CD4-positive, alpha-beta memory T cell (primary cell): ENCODE data around the gene PDZD4. TPM values are rescaled to one million over a fixed set of nuclear protein-coding genes. Genes with fewer than 3 reads are reported as not detected.
A peak's percentile ranks its signal among the peaks of the same experiment; 100 is the strongest.

Experiments used
- CTCF ChIA-PET: fragments of 350-600 bp; sonication (Branson Sonifier 250); formaldehyde crosslinking; loops from one replicate; lab custom pipeline; 2021; ENCODE audit warnings: inconsistent platforms; ENCODE audit not compliant: partially characterized antibody; lab: Charles Lee
- POLR2A ChIA-PET: fragments of 350-600 bp; sonication (Branson Sonifier 250); formaldehyde crosslinking; loops from one replicate; lab custom pipeline; 2021; ENCODE audit not compliant: partially characterized antibody; lab: Charles Lee
- DNase-seq, 5 donors: peaks; one replicate each; pipeline versions ENCODE4 v3.0.0 to v3.0.0-alpha.2; 2020 to 2022; ENCODE audit warnings: mixed read lengths in 1 of 5
- H3K27ac ChIP-seq: one replicate; pipeline ENCODE4 v1.7.0; 2013; ENCODE audit warnings: low read depth, low read length
- H3K27me3 ChIP-seq: 2 replicates; pipeline ENCODE4 v1.7.0; 2013; ENCODE audit warnings: mild to moderate bottlenecking, low read length, moderate library complexity; ENCODE audit not compliant: insufficient read depth
- H3K36me3 ChIP-seq: 2 replicates; pipeline ENCODE4 v1.7.0; 2013; ENCODE audit warnings: mild to moderate bottlenecking, low read length, moderate library complexity; ENCODE audit not compliant: insufficient read depth
- H3K4me1 ChIP-seq: 2 replicates; pipeline ENCODE4 v1.7.0; 2013; ENCODE audit warnings: mild to moderate bottlenecking, low read length, moderate library complexity; ENCODE audit not compliant: insufficient read depth
- H3K4me3 ChIP-seq, 2 donors: one replicate each; pipeline ENCODE4 v1.7.0; 2013; ENCODE audit warnings: low read length in 2 of 2, mild to moderate bottlenecking in 1 of 2
- H3K9me3 ChIP-seq, 2 donors: one replicate each; pipeline ENCODE4 v1.7.0; 2013; ENCODE audit warnings: low read length in 2 of 2, control low read depth in 1 of 2; ENCODE audit not compliant: control insufficient read depth in 1 of 2
- H3K27ac Mint-ChIP-seq, 7 donors: one replicate each; pipeline ENCODE4 v1.8.0; 2020 to 2021; ENCODE audit warnings: mixed read lengths in 7 of 7, mild to moderate bottlenecking in 6 of 7, inconsistent platforms in 3 of 7, moderate library complexity in 3 of 7
- H3K27me3 Mint-ChIP-seq, 2 donors: one replicate each; pipeline ENCODE4 v1.8.0; 2020 to 2021; ENCODE audit warnings: mixed read lengths in 2 of 2
- H3K36me3 Mint-ChIP-seq, 2 donors: one replicate each; pipeline ENCODE4 v1.8.0; 2020 to 2021; ENCODE audit warnings: mixed read lengths in 2 of 2, inconsistent platforms in 1 of 2, mild to moderate bottlenecking in 1 of 2
- H3K4me1 Mint-ChIP-seq, 4 donors: one replicate each; pipeline ENCODE4 v1.8.0; 2020 to 2021; ENCODE audit warnings: mixed read lengths in 4 of 4, mild to moderate bottlenecking in 1 of 4
- H3K4me3 Mint-ChIP-seq, 8 donors: one replicate each; pipeline ENCODE4 v1.8.0; 2020 to 2021; ENCODE audit warnings: mixed read lengths in 8 of 8, mild to moderate bottlenecking in 7 of 8, moderate library complexity in 6 of 8, inconsistent platforms in 3 of 8
- H3K9me3 Mint-ChIP-seq, 8 donors: one replicate each; pipeline ENCODE4 v1.8.0; 2020 to 2021; ENCODE audit warnings: mixed read lengths in 8 of 8, mild to moderate bottlenecking in 5 of 8, inconsistent platforms in 3 of 8, moderate library complexity in 1 of 8
- intact Hi-C: fragments of 100-400 bp; cut with micrococcal nuclease; formaldehyde crosslinking; loops from one replicate; pipeline ENCODE4 v1.15.1; 2023
- polyA plus RNA-seq, 2 donors: library from polyadenylated mRNA; unstranded; fragments of 300-500 nt; fragmentation: Illumina TruSeq; gene quantifications; one replicate each; pipeline ENCODE4 v1.2.3, GENCODE V29; 2021
- total RNA-seq, 2 experiments: library from RNA; stranded (reverse); gene quantifications; one replicate each; pipeline ENCODE4 v1.2.3, GENCODE V29; 2021

PDZD4 gene
- total and polyA plus RNA-seq, 4 experiments from 2014 or later: 0.47 to 5.0 (median 3.5) TPM

DNA sequence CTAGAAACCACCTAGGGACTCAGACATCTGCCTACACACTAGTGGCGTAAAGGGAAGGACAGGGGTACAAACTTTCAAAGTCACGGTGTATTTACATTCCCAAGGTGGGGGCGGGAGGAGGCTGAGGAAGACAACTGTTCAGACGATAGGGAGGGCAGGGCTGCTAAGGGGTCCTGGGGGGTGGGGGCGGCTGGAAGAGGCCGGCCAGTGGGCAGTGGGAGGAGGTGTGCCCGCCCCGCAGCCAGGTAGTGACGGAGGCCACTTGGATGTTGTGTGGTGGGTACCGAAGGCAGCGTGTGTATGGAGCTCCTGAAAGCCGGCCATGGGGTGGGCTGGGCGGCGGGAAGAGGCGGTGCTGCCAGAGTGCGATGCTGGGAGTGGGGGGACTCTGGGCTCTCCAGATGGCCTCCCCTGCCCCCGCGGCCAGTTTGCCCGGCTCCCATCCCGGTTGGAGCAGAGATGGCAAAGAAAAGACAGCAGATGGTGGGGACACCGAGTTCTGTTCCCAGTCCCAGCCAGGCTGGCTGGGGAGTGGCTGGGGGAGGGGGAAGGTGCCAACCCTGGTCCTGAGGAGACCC lies 31.5 kb upstream of the PDZD4 start:
- Mint-ChIP-seq H3K36me3 (no peaks in the 10 kb centered on the region), H3K4me3 (no peak overlapping the region), H3K4me1 (peaks cover 0 to 13% (median 5%) of the 10 kb centered on the region in 4 donors), H3K27ac (no peak overlapping the region), H3K27me3 (no peaks in the 10 kb centered on the region), H3K9me3 (no peaks in the 10 kb centered on the region)
- POLR2A ChIA-PET: no interaction called here
- no peaks in the 10 kb centered on the region for H3K36me3 ChIP-seq
- no peaks in the 10 kb centered on the region for H3K4me1 ChIP-seq
- no peaks in the 10 kb centered on the region for H3K27me3 ChIP-seq
- CTCF ChIA-PET: no interaction called here
- no peak overlapping the region for H3K27ac ChIP-seq
- intact Hi-C loops: no loop called here
- no peak for DNase-seq
- H3K4me3 ChIP-seq: no peak overlapping the region
- H3K9me3 ChIP-seq: no peaks in the 10 kb centered on the region

DNA sequence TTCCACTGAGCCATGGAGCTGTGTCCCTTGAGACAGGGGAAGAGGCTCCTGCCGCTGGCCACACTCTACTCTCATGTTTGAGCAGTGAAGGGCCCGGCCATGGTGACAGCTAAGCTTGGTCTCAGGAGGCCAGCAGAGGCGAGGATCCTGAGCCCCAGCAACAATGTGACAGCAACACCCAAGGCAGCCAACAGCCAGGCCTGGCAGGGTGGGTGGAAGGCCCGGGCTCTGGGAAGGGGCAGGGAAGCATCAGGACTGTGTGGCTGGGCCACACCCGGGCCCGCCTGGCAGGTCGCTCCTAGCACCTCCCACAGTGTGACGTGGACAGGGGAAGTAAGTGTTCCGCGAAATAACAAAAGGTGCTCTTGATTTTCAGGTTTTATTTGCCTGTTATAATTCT lies 30.8 kb upstream of the PDZD4 start:
- intact Hi-C loops: no loop called here
- POLR2A ChIA-PET: no interaction called here

DNA sequence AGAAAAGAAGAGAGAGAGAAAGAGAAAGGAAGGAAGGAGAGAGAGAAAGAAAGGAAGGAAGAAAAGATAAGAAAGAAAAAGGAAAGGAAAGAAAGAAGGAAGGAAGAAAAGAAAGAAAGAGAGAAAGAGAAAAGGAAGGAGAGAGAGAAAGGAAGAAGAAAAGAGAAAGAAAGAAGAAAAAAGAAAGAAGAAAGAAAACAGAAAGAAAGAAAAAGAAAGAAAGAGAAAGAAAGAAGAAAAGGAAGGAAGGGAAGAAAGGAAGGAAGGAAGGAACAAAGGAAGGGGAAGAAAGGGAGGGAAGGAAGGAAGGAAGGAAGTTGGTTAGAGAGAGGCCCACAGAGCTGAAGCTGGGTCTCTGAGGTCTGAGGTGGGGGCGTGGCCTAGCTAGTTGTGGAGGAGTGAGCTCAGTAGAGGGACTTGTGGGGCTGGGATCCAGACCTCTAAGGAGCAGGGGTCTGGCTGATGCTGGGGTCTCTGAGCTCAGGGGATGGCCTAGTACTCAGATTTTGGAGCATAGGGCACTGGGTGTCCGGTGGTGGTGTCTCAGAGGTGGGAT lies 27.1 kb upstream of the PDZD4 start:
- Mint-ChIP-seq H3K36me3 (no peaks in the 10 kb centered on the region), H3K9me3 (no peaks in the 10 kb centered on the region), H3K4me3 (peak overlapping the region in 1 of 8 donors; percentile 79), H3K27ac (peak overlapping the region in 1 of 7 donors; percentile 68), H3K4me1 (peaks cover 0 to 21% (median 5%) of the 10 kb centered on the region in 4 donors), H3K27me3 (peaks cover 0 to 2% of the 10 kb centered on the region in 2 donors)
- H3K4me1 ChIP-seq: no peaks in the 10 kb centered on the region
- H3K27me3 ChIP-seq: no peaks in the 10 kb centered on the region
- no peak overlapping the region for H3K27ac ChIP-seq
- no peaks in the 10 kb centered on the region for H3K36me3 ChIP-seq
- DNase-seq: no peak
- intact Hi-C loops: no loop called here
- ChIA-PET CTCF (interaction anchor here (1.0 kb wide), 1 partner anchor 65 kb away, joined by 3 read pairs; no protein-coding TSS in a partner anchor), POLR2A (no interaction called here)
- H3K4me3 ChIP-seq: no peak overlapping the region
- H3K9me3 ChIP-seq: no peaks in the 10 kb centered on the region

More for the DNA sequence above, 30.8 kb upstream of the PDZD4 start:
- no peaks in the 10 kb centered on the region for H3K9me3 ChIP-seq
- H3K27me3 ChIP-seq: no peaks in the 10 kb centered on the region
- no peak overlapping the region for H3K27ac ChIP-seq
- no peak for DNase-seq
- H3K4me1 ChIP-seq: no peaks in the 10 kb centered on the region
- H3K27me3 Mint-ChIP-seq: no peaks in the 10 kb centered on the region
- no peak overlapping the region for H3K4me3 Mint-ChIP-seq
- no peaks in the 10 kb centered on the region for H3K36me3 ChIP-seq
- H3K4me3 ChIP-seq: no peak overlapping the region
- no peaks in the 10 kb centered on the region for H3K36me3 Mint-ChIP-seq
- CTCF ChIA-PET: no interaction called here
- no peaks in the 10 kb centered on the region for H3K9me3 Mint-ChIP-seq
- H3K4me1 Mint-ChIP-seq: peaks cover 0 to 20% (median 5%) of the 10 kb centered on the region in 4 donors
- no peak overlapping the region for H3K27ac Mint-ChIP-seq

DNA sequence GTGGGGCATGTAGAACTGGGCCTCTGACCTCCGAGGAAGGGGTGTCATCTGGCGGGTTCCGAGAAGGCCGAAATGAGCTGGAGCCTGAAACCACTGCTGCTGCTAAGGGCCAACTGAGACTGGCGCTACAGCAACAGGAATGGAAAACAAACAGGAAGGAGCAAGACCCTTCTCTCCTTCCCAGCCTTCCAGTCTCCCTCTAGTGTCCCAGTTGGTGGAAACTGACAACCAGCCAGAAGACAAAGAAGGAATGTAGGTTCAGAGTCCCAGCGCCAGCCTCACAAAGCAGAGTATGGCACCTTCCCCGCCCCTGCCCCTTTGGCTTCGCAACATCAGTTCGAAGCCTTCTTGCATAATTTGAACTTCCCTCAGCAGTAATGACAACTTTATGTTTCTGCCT lies 24.4 kb upstream of the PDZD4 start:
- no peak for DNase-seq
- no peaks in the 10 kb centered on the region for H3K4me1 ChIP-seq
- H3K9me3 ChIP-seq: no peaks in the 10 kb centered on the region
- H3K4me1 Mint-ChIP-seq: peaks cover 0 to 25% (median 6%) of the 10 kb centered on the region in 4 donors
- H3K27ac ChIP-seq: no peak overlapping the region
- intact Hi-C loops: no loop called here
- peaks cover 0 to 4% of the 10 kb centered on the region in 2 donors for H3K27me3 Mint-ChIP-seq
- no peaks in the 10 kb centered on the region for H3K36me3 Mint-ChIP-seq
- POLR2A ChIA-PET: no interaction called here
- H3K9me3 Mint-ChIP-seq: no peaks in the 10 kb centered on the region
- H3K27ac Mint-ChIP-seq: no peak overlapping the region
- no peaks in the 10 kb centered on the region for H3K27me3 ChIP-seq
- CTCF ChIA-PET: no interaction called here
- no peak overlapping the region for H3K4me3 ChIP-seq
- H3K4me3 Mint-ChIP-seq: no peak overlapping the region
- H3K36me3 ChIP-seq: no peaks in the 10 kb centered on the region

DNA sequence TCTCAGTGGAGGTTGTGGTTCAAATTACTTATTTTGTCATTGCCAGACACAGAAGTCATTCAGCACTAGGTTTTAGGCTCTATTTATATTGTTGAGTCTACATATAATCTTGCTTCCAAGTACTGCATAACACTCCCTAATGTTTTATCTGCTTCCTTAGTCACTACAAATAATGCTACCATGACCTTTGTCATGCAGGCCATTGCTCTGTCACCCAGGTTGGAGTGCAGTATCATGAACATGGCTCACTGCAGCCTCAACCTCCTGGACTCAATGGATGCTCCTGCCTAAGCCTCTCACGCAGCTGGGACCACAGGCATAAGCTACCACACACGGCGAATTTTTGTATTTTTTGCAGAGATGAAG lies 23.5 kb upstream of the PDZD4 start:
- Mint-ChIP-seq H3K9me3 (no peaks in the 10 kb centered on the region), H3K36me3 (no peaks in the 10 kb centered on the region), H3K27ac (no peak overlapping the region), H3K4me3 (no peak overlapping the region), H3K27me3 (peaks cover 0 to 4% of the 10 kb centered on the region in 2 donors), H3K4me1 (peaks cover 0 to 25% (median 6%) of the 10 kb centered on the region in 4 donors)
- no peaks in the 10 kb centered on the region for H3K4me1 ChIP-seq
- ChIA-PET POLR2A (no interaction called here), CTCF (no interaction called here)
- no peaks in the 10 kb centered on the region for H3K27me3 ChIP-seq
- no peak overlapping the region for H3K27ac ChIP-seq
- no peak overlapping the region for H3K4me3 ChIP-seq
- intact Hi-C loops: no loop called here
- no peak for DNase-seq
- H3K36me3 ChIP-seq: no peaks in the 10 kb centered on the region
- no peaks in the 10 kb centered on the region for H3K9me3 ChIP-seq

DNA sequence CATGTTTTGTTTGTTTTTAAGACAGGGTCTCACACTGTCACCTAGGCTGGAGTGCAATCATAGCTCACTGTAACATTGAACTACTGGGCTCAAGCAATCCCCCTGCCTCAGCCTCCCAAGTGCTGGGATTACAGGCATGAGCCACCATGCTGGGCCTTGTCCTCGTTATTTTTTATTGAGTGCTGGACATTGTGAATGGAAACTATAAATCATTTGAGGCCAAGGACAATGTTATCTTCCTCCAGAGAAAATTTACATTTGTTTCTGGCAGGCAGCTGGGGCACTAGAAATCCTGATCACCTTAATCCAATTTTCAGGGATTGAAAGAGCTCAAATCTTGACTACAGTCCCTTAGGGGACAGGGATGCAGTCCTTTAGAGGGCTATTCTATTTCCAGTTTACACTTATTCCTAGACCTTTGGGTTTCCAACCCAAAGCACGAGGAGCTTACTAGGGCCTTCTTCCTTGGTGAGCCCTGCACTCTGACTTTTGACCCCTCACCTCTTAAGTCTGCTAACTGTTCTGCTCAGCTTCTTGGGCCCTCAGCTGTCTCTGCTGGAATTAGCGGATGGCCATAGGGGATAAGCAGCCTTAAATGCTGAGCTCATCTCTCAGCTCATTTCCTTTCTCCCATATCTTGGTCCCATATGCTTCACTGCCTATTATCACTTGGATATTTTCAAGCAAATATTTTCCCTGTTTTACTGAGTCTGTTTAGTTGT lies 23.0 kb upstream of the PDZD4 start:
- intact Hi-C loops: no loop called here

DNA sequence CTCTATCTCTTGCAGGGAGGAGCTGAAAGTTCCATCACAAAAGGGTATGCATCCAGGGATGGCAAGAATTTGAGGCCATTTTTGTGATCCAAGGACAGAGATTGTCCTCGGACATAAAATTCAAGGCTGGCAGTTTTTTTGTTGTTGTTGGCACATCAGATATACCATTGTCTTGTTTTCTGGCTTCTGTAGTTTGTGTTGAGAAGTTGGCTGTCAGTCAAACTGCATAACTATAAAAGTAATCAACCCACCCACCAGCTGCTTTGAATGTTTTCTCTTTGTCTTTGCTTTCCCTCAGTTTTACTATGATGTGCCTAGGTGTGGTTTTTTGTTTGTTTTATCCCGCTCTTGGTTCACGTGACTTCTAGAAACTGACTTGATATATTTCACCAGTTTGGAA lies 21.6 kb upstream of the PDZD4 start:
- no peak overlapping the region for H3K27ac Mint-ChIP-seq
- Histone ChIP-seq H3K36me3 (no peaks in the 10 kb centered on the region), H3K4me3 (no peak overlapping the region), H3K27me3 (no peaks in the 10 kb centered on the region), H3K9me3 (no peaks in the 10 kb centered on the region), H3K27ac (no peak overlapping the region), H3K4me1 (no peaks in the 10 kb centered on the region)
- ChIA-PET POLR2A (no interaction called here), CTCF (no interaction called here)
- H3K4me3 Mint-ChIP-seq: no peak overlapping the region
- peaks cover 0 to 4% of the 10 kb centered on the region in 2 donors for H3K27me3 Mint-ChIP-seq
- intact Hi-C loops: no loop called here
- peaks cover 0 to 13% (median under 1%) of the 10 kb centered on the region in 4 donors for H3K4me1 Mint-ChIP-seq
- no peaks in the 10 kb centered on the region for H3K36me3 Mint-ChIP-seq
- DNase-seq: no peak
- H3K9me3 Mint-ChIP-seq: no peaks in the 10 kb centered on the region

More for the DNA sequence above, 23.0 kb upstream of the PDZD4 start:
- H3K36me3 ChIP-seq: no peaks in the 10 kb centered on the region
- Mint-ChIP-seq H3K4me3 (no peak overlapping the region), H3K27ac (no peak overlapping the region), H3K27me3 (peaks cover 0 to 4% of the 10 kb centered on the region in 2 donors), H3K4me1 (peaks cover 0 to 25% (median 5%) of the 10 kb centered on the region in 4 donors), H3K36me3 (no peaks in the 10 kb centered on the region), H3K9me3 (no peaks in the 10 kb centered on the region)
- no peaks in the 10 kb centered on the region for H3K27me3 ChIP-seq
- no peaks in the 10 kb centered on the region for H3K4me1 ChIP-seq
- CTCF ChIA-PET: no interaction called here
- H3K9me3 ChIP-seq: no peaks in the 10 kb centered on the region
- no peak overlapping the region for H3K4me3 ChIP-seq
- no peak for DNase-seq
- H3K27ac ChIP-seq: no peak overlapping the region
- POLR2A ChIA-PET: no interaction called here
